Neuron (in vitro differentiated cells): ENCODE results near the gene EFHC1.

Experiments
- H2AFZ ChIP-seq: one replicate; pipeline ENCODE4 v1.6.1; 2013; ENCODE audit warnings: low read depth, mild to moderate bottlenecking, inconsistent platforms, low read length, moderate library complexity
- H3K27me3 ChIP-seq: one replicate; pipeline ENCODE4 v1.6.1; 2013; ENCODE audit warnings: low read length; ENCODE audit not compliant: insufficient read depth
- H3K36me3 ChIP-seq: one replicate; pipeline ENCODE4 v1.6.1; 2013; ENCODE audit warnings: low read length; ENCODE audit not compliant: insufficient read depth
- H3K4me1 ChIP-seq: one replicate; pipeline ENCODE4 v1.6.1; 2013; ENCODE audit warnings: low read length; ENCODE audit not compliant: insufficient read depth
- H3K4me3 ChIP-seq: 2 replicates; pipeline ENCODE4 v1.5.1; 2013; ENCODE audit warnings: mild to moderate bottlenecking, low read length, moderate library complexity
- H3K9me3 ChIP-seq: one replicate; pipeline ENCODE4 v1.6.1; 2013; ENCODE audit warnings: low read length

The EFHC1 gene

DNA sequence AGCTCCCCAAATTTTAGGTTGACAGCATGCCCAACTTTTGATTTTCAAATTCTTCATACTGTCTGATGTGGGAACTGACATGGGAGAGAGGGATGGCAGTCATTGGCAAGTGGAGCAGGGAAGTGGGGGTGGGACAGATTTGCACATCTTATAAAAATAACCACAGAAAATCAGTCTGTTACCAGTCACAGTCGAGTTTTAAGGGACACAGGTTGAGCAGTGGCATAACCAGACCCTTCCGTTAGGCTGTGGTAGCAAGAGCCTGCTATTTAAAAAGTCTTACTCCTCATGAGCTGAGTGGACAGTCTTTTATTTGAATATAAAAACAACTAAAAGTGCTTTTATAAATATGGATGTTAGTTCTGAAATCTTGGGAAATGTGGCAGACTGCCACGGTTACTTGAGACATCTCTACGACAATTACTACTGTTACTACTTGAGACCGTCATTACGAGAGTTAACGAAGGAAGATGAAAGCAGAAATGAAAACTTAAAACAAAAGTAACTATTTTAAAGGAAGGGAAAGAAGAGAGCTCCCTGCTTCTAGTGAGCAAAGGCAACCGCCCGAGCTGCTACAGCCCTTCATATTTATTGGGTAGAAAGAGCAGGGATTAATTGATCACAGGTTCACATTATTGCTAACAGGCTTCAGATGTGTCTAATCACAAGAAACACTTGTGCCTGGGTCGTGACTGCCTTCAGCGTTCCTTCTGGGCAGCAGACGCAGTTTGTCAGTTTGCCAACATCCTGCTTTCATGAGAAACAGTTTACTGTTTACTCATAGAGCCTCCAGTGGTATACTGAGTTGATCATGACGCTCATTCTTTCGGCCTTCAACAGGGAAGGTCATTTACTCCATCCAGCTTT, 71.3 kb downstream of the EFHC1 start:
- H3K9me3 ChIP-seq: no peaks in the 10 kb centered on the region
- no peaks in the 10 kb centered on the region for H3K27me3 ChIP-seq
- H3K4me3 ChIP-seq: no peak overlapping the region
- H3K4me1 ChIP-seq: no peaks in the 10 kb centered on the region
- H2AFZ ChIP-seq: no peak overlapping the region
- peaks cover 29% of the 10 kb centered on the region for H3K36me3 ChIP-seq

- no peak overlapping the region for H2AFZ ChIP-seq
- H3K9me3 ChIP-seq: no peaks in the 10 kb centered on the region
- H3K4me3 ChIP-seq: no peak overlapping the region
- no peaks in the 10 kb centered on the region for H3K27me3 ChIP-seq
- H3K4me1 ChIP-seq: no peaks in the 10 kb centered on the region
- H3K36me3 ChIP-seq: peaks cover 23% of the 10 kb centered on the region
Measured at GRCh38 chr6:52493669-52494068, 73.5 kb downstream of the EFHC1 start.

GRCh38 chr6:52494298-52495072, 74.3 kb downstream of the EFHC1 start:
- Histone ChIP-seq H3K4me3 (no peak overlapping the region), H3K4me1 (peaks cover 6% of the 10 kb centered on the region), H3K27me3 (no peaks in the 10 kb centered on the region), H3K36me3 (peaks cover 23% of the 10 kb centered on the region), H3K9me3 (no peaks in the 10 kb centered on the region), H2AFZ (no peak overlapping the region)

DNA sequence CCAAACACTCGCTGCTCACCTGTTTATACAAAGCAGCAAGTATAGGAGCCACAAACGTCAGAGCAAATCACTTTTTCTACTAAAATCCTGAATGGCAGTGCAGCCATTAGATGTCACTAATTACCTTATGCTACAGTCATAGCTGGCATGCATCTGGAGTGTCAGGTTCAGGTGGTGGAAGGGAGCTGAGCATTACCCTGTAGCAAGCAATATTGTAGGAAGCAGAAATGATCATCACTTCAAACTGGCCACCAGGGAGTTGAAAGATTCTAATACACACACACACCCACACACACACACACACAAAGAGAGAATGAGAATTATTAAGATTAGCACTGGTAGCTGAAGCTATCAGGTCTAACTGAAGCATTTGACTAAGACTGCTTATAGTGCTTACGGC, 75.8 kb downstream of the EFHC1 start:
- H3K9me3 ChIP-seq: no peaks in the 10 kb centered on the region
- H3K4me1 ChIP-seq: peaks cover 6% of the 10 kb centered on the region
- H3K36me3 ChIP-seq: peaks cover 16% of the 10 kb centered on the region

GRCh38 chr6:52496631-52497030, 76.5 kb downstream of the EFHC1 start:
- H3K4me1 ChIP-seq: peaks cover 6% of the 10 kb centered on the region
- peaks cover 9% of the 10 kb centered on the region for H3K36me3 ChIP-seq
- H2AFZ ChIP-seq: no peak overlapping the region
- no peaks in the 10 kb centered on the region for H3K9me3 ChIP-seq
- no peaks in the 10 kb centered on the region for H3K27me3 ChIP-seq
- H3K4me3 ChIP-seq: no peak overlapping the region

More for the DNA sequence above, 75.8 kb downstream of the EFHC1 start:
- H2AFZ ChIP-seq: no peak overlapping the region
- H3K4me3 ChIP-seq: no peak overlapping the region
- H3K27me3 ChIP-seq: no peaks in the 10 kb centered on the region

DNA sequence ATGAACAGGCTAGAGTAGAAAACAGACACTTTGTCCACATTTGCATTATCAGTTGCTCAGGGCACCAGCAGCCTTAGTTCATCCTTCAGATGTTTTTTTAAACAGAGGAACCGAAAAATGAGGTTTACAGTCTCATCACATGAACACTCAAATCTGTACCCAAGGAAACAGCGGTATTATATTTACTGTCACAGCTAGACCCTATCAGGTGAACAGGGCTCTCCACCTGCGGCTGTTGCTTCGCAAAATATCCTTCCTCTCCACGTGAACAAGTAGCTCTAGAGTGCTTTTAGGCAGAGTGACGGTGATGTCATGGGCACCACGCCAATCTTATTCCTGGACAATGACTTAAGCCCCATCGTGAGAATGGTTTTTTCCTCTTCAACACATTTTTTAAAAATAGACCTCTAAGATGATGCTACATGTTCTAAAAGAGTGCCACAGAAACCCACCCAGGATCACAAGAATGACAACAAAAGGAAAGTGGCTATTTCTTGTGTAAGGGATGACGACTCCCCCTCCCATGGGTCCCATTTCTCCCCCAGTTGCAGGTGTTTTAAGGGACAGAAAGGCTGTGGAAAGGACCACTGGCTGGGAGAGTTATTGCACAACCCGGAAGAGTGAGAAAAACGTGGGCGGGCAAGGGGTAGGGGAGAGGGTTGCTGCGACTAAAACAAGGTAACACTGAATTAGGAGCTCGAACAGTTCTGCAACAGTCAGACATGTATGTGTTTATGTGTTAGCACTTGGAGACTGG, 77.7 kb downstream of the EFHC1 start:
- Histone ChIP-seq H3K9me3 (no peaks in the 10 kb centered on the region), H3K36me3 (peaks cover 12% of the 10 kb centered on the region), H3K4me1 (peaks cover 6% of the 10 kb centered on the region), H2AFZ (no peak overlapping the region), H3K27me3 (no peaks in the 10 kb centered on the region), H3K4me3 (no peak overlapping the region)

- no peaks in the 10 kb centered on the region for H3K9me3 ChIP-seq
- peaks cover 9% of the 10 kb centered on the region for H3K36me3 ChIP-seq
- H2AFZ ChIP-seq: no peak overlapping the region
- peaks cover 6% of the 10 kb centered on the region for H3K4me1 ChIP-seq
- no peak overlapping the region for H3K4me3 ChIP-seq
- no peaks in the 10 kb centered on the region for H3K27me3 ChIP-seq
Measured at GRCh38 chr6:52498538-52499017, 78.4 kb downstream of the EFHC1 start.

DNA sequence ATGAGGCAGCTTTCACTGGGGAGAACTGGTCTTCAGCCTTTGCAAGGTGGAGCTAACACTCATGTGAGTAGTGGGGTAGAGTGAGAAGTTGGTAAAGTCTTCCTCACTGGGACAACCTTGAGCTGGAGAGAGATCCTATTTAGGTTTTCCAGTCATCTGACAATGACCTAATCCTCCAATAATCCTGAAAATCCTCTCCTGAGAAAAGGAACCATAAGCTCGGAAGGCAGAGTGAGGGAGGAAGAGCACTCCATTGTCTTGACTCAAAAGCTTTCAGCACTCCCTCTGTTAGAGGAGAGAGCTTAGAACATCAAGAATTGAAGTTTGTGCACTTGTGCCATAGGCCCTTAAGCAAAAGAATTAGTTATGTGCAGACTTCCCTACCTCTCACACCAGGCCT, 78.9 kb downstream of the EFHC1 start:
- H3K9me3 ChIP-seq: no peaks in the 10 kb centered on the region
- peaks cover 9% of the 10 kb centered on the region for H3K36me3 ChIP-seq
- H3K4me1 ChIP-seq: peaks cover 6% of the 10 kb centered on the region
- H3K4me3 ChIP-seq: no peak overlapping the region
- no peaks in the 10 kb centered on the region for H3K27me3 ChIP-seq
- no peak overlapping the region for H2AFZ ChIP-seq

DNA sequence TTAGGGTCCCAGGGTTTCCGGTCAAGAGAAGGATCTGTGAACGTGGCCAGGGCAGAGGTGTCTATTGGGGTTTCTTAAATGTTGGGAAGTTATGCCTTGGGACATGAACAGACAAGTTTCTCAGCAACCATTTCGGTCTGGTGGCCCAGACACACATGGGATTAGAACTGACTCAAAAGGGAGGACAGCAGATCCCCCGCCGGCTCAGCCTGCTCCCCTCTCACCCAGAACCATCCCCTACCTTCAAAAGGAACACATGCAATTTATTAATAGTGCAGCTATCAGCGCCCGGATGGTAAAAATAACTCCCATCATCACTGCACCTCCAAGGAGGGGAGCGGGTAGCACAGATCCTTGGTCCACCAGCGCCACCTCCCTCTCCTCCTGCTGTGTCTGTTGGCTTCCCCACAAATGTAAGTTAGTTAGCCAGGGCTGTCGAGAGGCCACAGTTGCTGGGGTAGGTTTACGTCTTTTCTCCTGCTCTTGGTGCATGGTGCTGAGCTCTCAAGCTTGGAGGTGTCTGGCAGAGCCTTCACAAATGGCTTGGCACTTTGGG, 79.6 kb downstream of the EFHC1 start:
- Histone ChIP-seq H3K4me3 (no peak overlapping the region), H3K4me1 (peaks cover 6% of the 10 kb centered on the region), H3K9me3 (no peaks in the 10 kb centered on the region), H3K27me3 (no peaks in the 10 kb centered on the region), H2AFZ (no peak overlapping the region), H3K36me3 (peaks cover 9% of the 10 kb centered on the region)

DNA sequence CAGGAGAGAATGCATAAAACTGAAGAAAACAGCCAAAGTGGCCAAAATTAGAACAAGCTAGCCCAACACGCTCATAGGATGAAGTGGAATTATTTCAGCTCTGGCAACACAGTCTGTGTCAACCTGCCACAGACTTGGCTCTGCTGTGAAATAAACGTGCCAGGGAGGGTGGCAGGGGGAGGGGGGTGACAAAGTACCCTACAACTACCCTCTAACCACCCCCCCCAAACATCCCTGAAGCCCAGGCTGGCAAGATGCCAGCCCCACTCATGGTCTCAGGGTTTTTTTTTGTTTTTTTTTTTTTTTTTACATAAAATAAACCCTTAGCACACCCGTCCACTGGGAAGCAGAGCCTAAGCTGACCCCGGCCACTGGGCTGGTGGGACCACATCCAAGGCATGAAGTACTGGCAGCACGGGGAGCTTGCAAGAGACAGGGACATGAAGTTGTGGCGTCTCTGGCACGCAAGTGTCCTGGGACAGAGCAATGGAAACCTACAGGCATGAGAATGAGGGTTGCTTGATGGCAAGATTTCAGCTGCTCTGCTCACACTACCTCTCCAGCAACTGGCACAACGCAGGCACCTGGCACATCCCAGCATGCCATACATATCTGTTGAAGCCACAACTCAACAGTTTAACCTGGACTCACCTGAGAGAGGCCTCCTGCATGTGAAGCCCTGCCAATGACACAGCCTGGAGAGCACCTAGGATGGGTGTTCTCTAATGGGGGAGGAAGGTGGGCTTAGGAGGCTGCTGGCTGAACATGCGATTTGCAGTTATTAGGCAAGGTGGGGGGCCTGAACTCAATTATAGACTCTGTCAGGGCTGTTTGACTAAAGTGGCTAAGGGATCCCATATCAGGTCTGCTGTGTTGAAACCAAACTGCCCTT, 80.3 kb downstream of the EFHC1 start:
- Histone ChIP-seq H3K4me3 (no peak overlapping the region), H3K36me3 (peaks cover 9% of the 10 kb centered on the region), H3K4me1 (peaks cover 6% of the 10 kb centered on the region), H3K27me3 (no peaks in the 10 kb centered on the region), H3K9me3 (no peaks in the 10 kb centered on the region), H2AFZ (no peak overlapping the region)

DNA sequence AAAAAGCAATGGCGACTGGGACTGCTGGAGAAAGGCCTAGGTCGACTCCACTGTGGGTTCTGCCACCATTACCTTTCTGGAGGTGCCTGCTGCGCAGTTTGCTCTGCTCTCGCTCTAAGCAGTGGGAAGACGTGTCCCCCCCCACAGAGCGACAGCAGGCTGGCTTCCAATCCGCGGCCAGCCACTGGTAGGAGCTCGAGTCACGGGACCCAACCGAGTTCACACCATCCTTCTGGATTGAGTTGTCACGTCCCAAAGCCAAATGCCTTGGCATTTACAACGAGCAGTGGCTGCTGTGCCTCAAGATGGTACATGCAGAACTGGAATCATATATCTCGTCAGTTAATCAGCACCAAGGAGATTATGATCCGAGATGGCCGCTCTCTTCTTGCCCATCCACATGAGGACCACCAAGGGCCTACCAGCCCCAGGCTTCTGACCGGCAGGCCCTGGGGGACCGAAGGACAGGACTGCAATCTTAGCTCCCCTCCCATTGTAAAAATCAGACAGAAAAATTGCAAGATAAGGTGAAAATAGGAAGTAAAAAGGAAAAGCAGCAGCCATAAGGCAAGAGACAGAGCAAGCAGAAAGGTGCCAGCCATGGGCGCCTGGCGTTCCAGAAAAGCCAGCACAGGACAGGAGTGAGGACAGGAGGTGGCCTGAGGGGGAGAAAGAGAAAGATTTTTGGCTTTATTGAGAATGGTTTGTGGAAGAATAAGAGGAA, 82.3 kb downstream of the EFHC1 start:
- H3K27me3 ChIP-seq: no peaks in the 10 kb centered on the region
- H3K4me1 ChIP-seq: peaks cover 6% of the 10 kb centered on the region
- H3K36me3 ChIP-seq: peaks cover 20% of the 10 kb centered on the region
- no peak overlapping the region for H2AFZ ChIP-seq
- no peaks in the 10 kb centered on the region for H3K9me3 ChIP-seq
- no peak overlapping the region for H3K4me3 ChIP-seq
